Subcutaneous abdominal adipose tissue (tissue), 5 donors: ENCODE measurements around the gene EVA1C.
A peak's percentile ranks its signal among the peaks of the same experiment; 100 is the strongest.
"Not testable (repeated sequence)": the region's sequence is repeated elsewhere in the genome, so short reads cannot be mapped to it uniquely, and the experiment has no call there.

Experiments used
- H3K27ac ChIP-seq: one replicate; pipeline ENCODE4 v1.7.0; 2013; ENCODE audit warnings: low read depth, mild to moderate bottlenecking, inconsistent platforms, low read length, moderate library complexity
- H3K27me3 ChIP-seq, 5 donors: one replicate each; pipeline ENCODE4 v1.7.0; 2013; ENCODE audit warnings: low read length in 5 of 5, inconsistent platforms in 1 of 5; ENCODE audit not compliant: control insufficient read depth in 5 of 5, insufficient read depth in 4 of 5
- H3K36me3 ChIP-seq, 5 donors: one replicate each; pipeline ENCODE4 v1.7.0; 2013; ENCODE audit warnings: low read length in 5 of 5; ENCODE audit not compliant: control insufficient read depth in 5 of 5, insufficient read depth in 5 of 5
- H3K4me1 ChIP-seq, 5 donors: one replicate each; pipeline ENCODE4 v1.7.0; 2013; ENCODE audit warnings: low read length in 5 of 5, mild to moderate bottlenecking in 3 of 5, moderate library complexity in 1 of 5; ENCODE audit not compliant: control insufficient read depth in 5 of 5, insufficient read depth in 5 of 5
- H3K4me3 ChIP-seq, 5 donors: one replicate each; pipeline ENCODE4 v1.7.0; 2013; ENCODE audit warnings: low read length in 5 of 5, low read depth in 1 of 5
- H3K9ac ChIP-seq, 5 donors: one replicate each; pipeline ENCODE4 v1.7.0; 2013; ENCODE audit warnings: low read length in 5 of 5, mild to moderate bottlenecking in 4 of 5, moderate library complexity in 3 of 5
- H3K9me3 ChIP-seq, 5 donors: one replicate each; pipeline ENCODE4 v1.7.0; 2013; ENCODE audit warnings: low read length in 5 of 5; ENCODE audit not compliant: control insufficient read depth in 5 of 5
- donor health status: healthy.
- donor health status: healthy.
- donor health status: healthy.
- donor health status: healthy.
- donor health status: healthy.

The EVA1C gene, protein sequence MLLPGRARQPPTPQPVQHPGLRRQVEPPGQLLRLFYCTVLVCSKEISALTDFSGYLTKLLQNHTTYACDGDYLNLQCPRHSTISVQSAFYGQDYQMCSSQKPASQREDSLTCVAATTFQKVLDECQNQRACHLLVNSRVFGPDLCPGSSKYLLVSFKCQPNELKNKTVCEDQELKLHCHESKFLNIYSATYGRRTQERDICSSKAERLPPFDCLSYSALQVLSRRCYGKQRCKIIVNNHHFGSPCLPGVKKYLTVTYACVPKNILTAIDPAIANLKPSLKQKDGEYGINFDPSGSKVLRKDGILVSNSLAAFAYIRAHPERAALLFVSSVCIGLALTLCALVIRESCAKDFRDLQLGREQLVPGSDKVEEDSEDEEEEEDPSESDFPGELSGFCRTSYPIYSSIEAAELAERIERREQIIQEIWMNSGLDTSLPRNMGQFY

GRCh38 chr21:32412162-32413014 lies at the start of gene EVA1C:
TSS of gene EVA1C (plus strand) at chr21:32412706. CDS start at chr21:32412854, 148 bp downstream.
- H3K36me3 ChIP-seq, result no peaks in the 10 kb centered on the region
- peak within 1 kb of the TSS; percentile 69 to 86 (median 79) for H3K4me3 ChIP-seq
- H3K27ac ChIP-seq, result peak within 1 kb of the TSS; percentile 87
- peaks cover 2 to 54% (median 30%) of the 10 kb centered on the region in 5 donors for H3K4me1 ChIP-seq
- H3K9me3 ChIP-seq, result no peaks in the 10 kb centered on the region
- H3K27me3 ChIP-seq, result no peaks in the 10 kb centered on the region
- H3K9ac ChIP-seq, result peak within 1 kb of the TSS in 4 of 5 donors; percentile 72 to 95 (median 84)

DNA sequence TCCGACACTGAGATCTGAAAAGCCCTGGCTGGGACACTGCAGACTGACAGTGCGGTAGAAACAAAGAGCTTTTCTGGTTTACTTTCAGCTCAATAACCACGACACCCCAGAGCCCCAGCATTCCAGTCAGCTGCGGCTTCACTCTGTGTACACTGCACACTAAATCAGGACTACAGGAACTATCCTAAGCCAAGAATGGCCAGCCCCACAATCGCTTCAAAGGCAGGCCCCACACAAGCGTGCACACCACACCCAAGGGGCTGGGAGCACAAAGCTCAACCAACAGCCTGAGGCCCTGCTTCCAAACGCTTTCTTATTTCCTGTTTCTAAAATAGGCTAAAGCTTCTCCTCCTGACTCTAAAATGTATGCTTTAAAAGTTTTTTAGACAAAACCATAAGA lies 48.1 kb upstream of the EVA1C start:
- Histone ChIP-seq H3K36me3 (peaks cover 10 to 90% (median 79%) of the 10 kb centered on the region in 5 donors), H3K27me3 (no peaks in the 10 kb centered on the region), H3K9me3 (no peaks in the 10 kb centered on the region), H3K27ac (no peak overlapping the region), H3K4me3 (no peak overlapping the region), H3K4me1 (peaks cover 0 to 34% (median 4%) of the 10 kb centered on the region in 5 donors), H3K9ac (no peak overlapping the region)

- Histone ChIP-seq H3K9ac (no peak overlapping the region), H3K4me3 (no peak overlapping the region), H3K36me3 (peaks cover 10 to 90% (median 75%) of the 10 kb centered on the region in 5 donors), H3K27me3 (no peaks in the 10 kb centered on the region), H3K4me1 (peaks cover 0 to 34% (median 4%) of the 10 kb centered on the region in 5 donors), H3K9me3 (no peaks in the 10 kb centered on the region), H3K27ac (no peak overlapping the region)
Measured at GRCh38 chr21:32364796-32365195, 47.7 kb upstream of the EVA1C start.

DNA sequence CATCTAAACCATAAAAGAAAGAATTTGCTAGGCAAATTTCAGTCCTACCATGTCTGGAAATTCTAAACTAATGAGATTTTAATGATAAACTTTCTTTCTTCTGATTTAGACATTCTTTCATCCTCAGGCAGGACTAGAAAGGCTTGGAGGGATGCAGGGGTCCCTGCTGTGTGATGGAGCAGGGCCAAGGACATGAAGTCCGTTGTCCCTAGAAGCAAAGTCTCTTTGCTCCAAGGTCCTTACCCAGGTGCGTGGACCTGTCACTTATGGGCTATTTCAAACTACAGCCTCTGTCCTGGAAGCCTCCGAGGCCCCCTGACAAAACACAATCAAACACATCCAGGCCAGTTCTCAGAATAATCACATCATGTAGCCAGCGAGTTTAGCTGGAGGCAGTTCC lies 46.3 kb upstream of the EVA1C start:
- peaks cover 0 to 30% (median 4%) of the 10 kb centered on the region in 5 donors for H3K4me1 ChIP-seq

GRCh38 chr21:32367158-32367557 lies 45.3 kb upstream of the EVA1C start:
- Histone ChIP-seq H3K4me1 (peaks cover 4 to 38% (median 4%) of the 10 kb centered on the region in 5 donors), H3K27ac (no peak overlapping the region), H3K9ac (no peak overlapping the region), H3K9me3 (no peaks in the 10 kb centered on the region), H3K4me3 (no peak overlapping the region), H3K36me3 (peaks cover 11 to 77% (median 58%) of the 10 kb centered on the region in 5 donors), H3K27me3 (no peaks in the 10 kb centered on the region)

More for the DNA sequence above, 46.3 kb upstream of the EVA1C start:
- H3K36me3 ChIP-seq, result peaks cover 9 to 85% (median 63%) of the 10 kb centered on the region in 5 donors
- H3K9ac ChIP-seq, result no peak overlapping the region
- H3K27ac ChIP-seq, result no peak overlapping the region
- no peak overlapping the region for H3K4me3 ChIP-seq
- H3K27me3 ChIP-seq, result no peaks in the 10 kb centered on the region
- no peaks in the 10 kb centered on the region for H3K9me3 ChIP-seq

DNA sequence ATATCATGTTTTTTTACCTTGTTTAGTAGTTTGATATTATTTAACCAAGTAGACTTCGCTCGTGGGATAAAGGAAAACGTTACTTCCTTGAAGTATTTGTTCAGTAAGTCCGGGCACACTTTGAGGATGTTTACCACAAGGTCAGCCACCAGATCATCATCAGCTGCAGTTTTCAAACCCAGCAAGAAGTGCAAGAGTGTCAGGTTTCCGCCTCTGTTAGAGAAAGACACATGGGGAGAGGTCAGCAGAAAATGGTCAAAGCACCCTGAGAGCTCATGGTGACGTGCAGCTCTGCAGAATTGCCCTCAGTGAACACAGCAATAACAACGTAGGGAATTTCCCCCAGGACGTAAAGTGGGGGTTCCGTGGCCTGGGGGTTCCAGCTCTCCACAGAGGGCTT lies 44.1 kb upstream of the EVA1C start:
- Histone ChIP-seq H3K27ac (no peak overlapping the region), H3K4me3 (no peak overlapping the region), H3K9ac (no peak overlapping the region), H3K9me3 (no peaks in the 10 kb centered on the region), H3K36me3 (peaks cover 11 to 65% (median 50%) of the 10 kb centered on the region in 5 donors), H3K4me1 (peaks cover 4 to 42% (median 10%) of the 10 kb centered on the region in 5 donors), H3K27me3 (no peaks in the 10 kb centered on the region)

DNA sequence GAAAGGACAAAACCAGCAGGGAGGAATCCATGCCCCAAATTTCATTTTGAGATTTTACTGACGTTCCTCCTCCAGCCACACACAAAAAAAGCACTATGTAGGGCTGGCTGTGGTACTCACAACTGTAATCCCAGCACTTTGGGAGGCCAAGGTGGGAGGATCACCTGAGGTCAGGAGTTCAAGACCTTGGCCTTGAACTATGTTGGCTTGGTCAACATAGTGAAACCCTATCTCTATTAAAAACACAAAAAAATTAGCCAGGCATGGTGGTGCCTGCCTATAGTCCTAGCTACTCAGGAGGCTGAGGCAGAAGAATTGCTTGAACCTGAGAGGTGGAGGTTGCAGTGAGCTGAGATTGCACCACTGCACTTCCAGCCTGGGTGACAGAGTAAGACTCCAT lies 43.5 kb upstream of the EVA1C start:
- not testable (repeated sequence) for H3K9ac ChIP-seq, H3K4me3 ChIP-seq, H3K9me3 ChIP-seq, H3K27me3 ChIP-seq, H3K27ac ChIP-seq
- Histone ChIP-seq H3K4me1 (peaks cover 3 to 40% (median 10%) of the 10 kb centered on the region in 5 donors), H3K36me3 (peaks cover 11 to 59% (median 48%) of the 10 kb centered on the region in 5 donors)

DNA sequence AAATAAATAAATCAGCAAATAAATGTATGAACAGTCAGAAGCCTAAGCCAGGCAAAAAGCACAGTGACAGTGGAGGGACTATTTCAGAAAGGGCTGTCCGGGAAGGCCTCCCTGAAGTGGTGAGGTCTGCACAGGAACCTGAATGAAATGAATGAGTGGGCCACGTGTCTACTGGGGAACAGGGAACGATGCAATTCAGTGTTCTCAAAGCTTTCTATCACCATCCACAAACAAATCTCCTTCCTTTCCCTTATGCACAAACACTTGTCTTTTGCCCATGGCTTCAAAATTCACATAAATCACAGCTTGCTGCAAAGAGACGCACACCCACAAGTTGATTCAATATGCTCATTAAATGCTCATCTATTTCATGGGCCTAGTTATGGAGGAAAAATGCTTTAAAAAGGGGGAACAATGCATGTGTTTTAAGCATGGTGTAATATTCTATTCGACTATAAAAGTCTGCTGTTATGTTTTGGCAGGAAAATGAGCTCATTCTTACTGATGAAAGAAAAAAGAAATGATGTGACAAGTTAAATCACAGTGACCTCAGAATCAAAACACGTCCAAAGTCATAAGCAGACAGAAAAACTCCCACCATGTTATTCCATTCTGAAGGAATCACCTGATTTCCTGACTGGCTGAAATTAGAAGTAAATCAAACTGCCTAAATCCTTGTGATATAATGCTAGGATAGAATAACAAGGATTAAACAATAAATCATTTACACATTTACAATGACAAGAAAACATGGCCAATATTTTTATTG lies 41.3 kb upstream of the EVA1C start:
- peaks cover 11 to 48% (median 44%) of the 10 kb centered on the region in 5 donors for H3K36me3 ChIP-seq
- no peak overlapping the region for H3K9ac ChIP-seq
- no peak overlapping the region for H3K4me3 ChIP-seq
- peak overlapping the region; percentile 8 for H3K27ac ChIP-seq
- H3K4me1 ChIP-seq, result peaks cover 0 to 28% (median 10%) of the 10 kb centered on the region in 5 donors
- no peaks in the 10 kb centered on the region for H3K9me3 ChIP-seq
- H3K27me3 ChIP-seq, result no peaks in the 10 kb centered on the region

- H3K27me3 ChIP-seq, result no peaks in the 10 kb centered on the region
- peaks cover 9 to 44% (median 41%) of the 10 kb centered on the region in 5 donors for H3K36me3 ChIP-seq
- H3K4me3 ChIP-seq, result peak overlapping the region in 1 of 5 donors; percentile 3
- H3K9ac ChIP-seq, result peak overlapping the region in 1 of 5 donors; percentile 29
- peaks cover 0 to 27% (median 12%) of the 10 kb centered on the region in 5 donors for H3K4me1 ChIP-seq
- no peaks in the 10 kb centered on the region for H3K9me3 ChIP-seq
- H3K27ac ChIP-seq, result peak overlapping the region; percentile 8
Measured at GRCh38 chr21:32371913-32372314, 40.6 kb upstream of the EVA1C start.
